ENCODE measurements around the gene TTC13. TPM values are rescaled to one million over a fixed set of nuclear protein-coding genes. Genes with fewer than 3 reads are reported as not detected.

The TTC13 gene
- total and polyA plus RNA-seq, 4 donors = 2.6 to 17.5 (median 6.8) TPM

DNA sequence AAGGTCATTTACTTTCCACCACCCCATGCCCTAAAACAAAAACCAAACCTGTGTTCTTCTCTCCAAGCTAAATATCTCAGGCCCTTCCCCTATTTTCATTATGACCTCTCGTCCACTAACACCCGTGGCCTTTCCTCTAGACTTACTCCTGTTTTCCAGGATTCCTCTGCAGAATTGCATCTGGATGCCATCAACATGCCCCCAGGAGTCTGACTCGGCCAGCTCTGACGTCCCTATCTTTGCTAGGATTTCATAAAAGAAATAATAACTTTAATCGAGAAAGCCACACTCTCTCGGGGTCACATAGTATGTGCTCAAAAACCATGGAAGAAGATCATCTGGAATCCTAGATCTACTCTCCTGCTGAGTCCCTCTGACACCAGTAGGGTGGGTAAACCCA is 47.9 kb upstream of the TTC13 start:
- Histone ChIP-seq H3K4me1 (ENCODE audit: control insufficient read depth in 4 of 4, insufficient read depth in 4 of 4, low read length in 3 of 4) (no peaks in the 10 kb centered on the region), H3K4me3 (ENCODE audit: low read depth in 1 of 3, low read length in 3 of 3) (no peak overlapping the region), H3K27ac (ENCODE audit: low read depth in 1 of 2, low read length in 2 of 2) (no peak overlapping the region), H3K9me3 (ENCODE audit: control insufficient read depth in 4 of 4, low read length in 3 of 4) (no peaks in the 10 kb centered on the region), H3K9ac (ENCODE audit: low read depth in 1 of 2, low read length in 2 of 2) (no peak overlapping the region), H3K36me3 (ENCODE audit: control insufficient read depth in 4 of 4, insufficient read depth in 3 of 4, low read depth in 1 of 4, low read length in 3 of 4) (no peaks in the 10 kb centered on the region), H3K27me3 (ENCODE audit: control insufficient read depth in 4 of 4, insufficient read depth in 4 of 4, low read length in 3 of 4) (no peaks in the 10 kb centered on the region)
- 92% methylated on average over 6 of the region's 6 CpGs for WGBS
- DNase-seq (ENCODE audit: low spot score) = no peak
- TF ChIP-seq, protein P1, sequence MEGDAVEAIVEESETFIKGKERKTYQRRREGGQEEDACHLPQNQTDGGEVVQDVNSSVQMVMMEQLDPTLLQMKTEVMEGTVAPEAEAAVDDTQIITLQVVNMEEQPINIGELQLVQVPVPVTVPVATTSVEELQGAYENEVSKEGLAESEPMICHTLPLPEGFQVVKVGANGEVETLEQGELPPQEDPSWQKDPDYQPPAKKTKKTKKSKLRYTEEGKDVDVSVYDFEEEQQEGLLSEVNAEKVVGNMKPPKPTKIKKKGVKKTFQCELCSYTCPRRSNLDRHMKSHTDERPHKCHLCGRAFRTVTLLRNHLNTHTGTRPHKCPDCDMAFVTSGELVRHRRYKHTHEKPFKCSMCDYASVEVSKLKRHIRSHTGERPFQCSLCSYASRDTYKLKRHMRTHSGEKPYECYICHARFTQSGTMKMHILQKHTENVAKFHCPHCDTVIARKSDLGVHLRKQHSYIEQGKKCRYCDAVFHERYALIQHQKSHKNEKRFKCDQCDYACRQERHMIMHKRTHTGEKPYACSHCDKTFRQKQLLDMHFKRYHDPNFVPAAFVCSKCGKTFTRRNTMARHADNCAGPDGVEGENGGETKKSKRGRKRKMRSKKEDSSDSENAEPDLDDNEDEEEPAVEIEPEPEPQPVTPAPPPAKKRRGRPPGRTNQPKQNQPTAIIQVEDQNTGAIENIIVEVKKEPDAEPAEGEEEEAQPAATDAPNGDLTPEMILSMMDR (IDR thresholded peaks at IDR 0.05; ENCODE audit: low read depth, low read length, missing input control) = no peak
- no peak for TF ChIP-seq RAD21 (IDR thresholded peaks at IDR 0.05)
- no peak for TF ChIP-seq SP1 (IDR thresholded peaks at IDR 0.05)
- no peak for TF ChIP-seq EGR1 (IDR thresholded peaks at IDR 0.05; ENCODE audit: low read depth in 2 of 2)
- TF ChIP-seq NR2F2 (IDR thresholded peaks at IDR 0.05) = no peak
- no peak for TF ChIP-seq JUND (IDR thresholded peaks at IDR 0.05)
- TF ChIP-seq HNF4G (IDR thresholded peaks at IDR 0.05) = no peak
- no peak for TF ChIP-seq HNF4A (conservative IDR thresholded peaks at IDR 0.05)
- no peak for TF ChIP-seq FOXA1 (IDR thresholded peaks at IDR 0.05)
- TF ChIP-seq FOXA2 (IDR thresholded peaks at IDR 0.05) = no peak
- no peak for TF ChIP-seq YY1 (IDR thresholded peaks at IDR 0.05)
- TF ChIP-seq GABPA (IDR thresholded peaks at IDR 0.05 in 1 of 2, conservative IDR thresholded peaks at IDR 0.05 in 1 of 2) = no peak
- TF ChIP-seq TAF1 (conservative IDR thresholded peaks at IDR 0.05) = no peak
- no peak for TF ChIP-seq ZBTB33 (IDR thresholded peaks at IDR 0.05)
- TF ChIP-seq, protein P2, sequence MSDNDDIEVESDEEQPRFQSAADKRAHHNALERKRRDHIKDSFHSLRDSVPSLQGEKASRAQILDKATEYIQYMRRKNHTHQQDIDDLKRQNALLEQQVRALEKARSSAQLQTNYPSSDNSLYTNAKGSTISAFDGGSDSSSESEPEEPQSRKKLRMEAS (IDR thresholded peaks at IDR 0.05) = no peak
- TF ChIP-seq RXRA (IDR thresholded peaks at IDR 0.05) = no peak
- no peak for TF ChIP-seq ATF3 (IDR thresholded peaks at IDR 0.05)
- TF ChIP-seq, protein P3, sequence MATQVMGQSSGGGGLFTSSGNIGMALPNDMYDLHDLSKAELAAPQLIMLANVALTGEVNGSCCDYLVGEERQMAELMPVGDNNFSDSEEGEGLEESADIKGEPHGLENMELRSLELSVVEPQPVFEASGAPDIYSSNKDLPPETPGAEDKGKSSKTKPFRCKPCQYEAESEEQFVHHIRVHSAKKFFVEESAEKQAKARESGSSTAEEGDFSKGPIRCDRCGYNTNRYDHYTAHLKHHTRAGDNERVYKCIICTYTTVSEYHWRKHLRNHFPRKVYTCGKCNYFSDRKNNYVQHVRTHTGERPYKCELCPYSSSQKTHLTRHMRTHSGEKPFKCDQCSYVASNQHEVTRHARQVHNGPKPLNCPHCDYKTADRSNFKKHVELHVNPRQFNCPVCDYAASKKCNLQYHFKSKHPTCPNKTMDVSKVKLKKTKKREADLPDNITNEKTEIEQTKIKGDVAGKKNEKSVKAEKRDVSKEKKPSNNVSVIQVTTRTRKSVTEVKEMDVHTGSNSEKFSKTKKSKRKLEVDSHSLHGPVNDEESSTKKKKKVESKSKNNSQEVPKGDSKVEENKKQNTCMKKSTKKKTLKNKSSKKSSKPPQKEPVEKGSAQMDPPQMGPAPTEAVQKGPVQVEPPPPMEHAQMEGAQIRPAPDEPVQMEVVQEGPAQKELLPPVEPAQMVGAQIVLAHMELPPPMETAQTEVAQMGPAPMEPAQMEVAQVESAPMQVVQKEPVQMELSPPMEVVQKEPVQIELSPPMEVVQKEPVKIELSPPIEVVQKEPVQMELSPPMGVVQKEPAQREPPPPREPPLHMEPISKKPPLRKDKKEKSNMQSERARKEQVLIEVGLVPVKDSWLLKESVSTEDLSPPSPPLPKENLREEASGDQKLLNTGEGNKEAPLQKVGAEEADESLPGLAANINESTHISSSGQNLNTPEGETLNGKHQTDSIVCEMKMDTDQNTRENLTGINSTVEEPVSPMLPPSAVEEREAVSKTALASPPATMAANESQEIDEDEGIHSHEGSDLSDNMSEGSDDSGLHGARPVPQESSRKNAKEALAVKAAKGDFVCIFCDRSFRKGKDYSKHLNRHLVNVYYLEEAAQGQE (IDR thresholded peaks at IDR 0.05) = no peak
